GM19351 (cell line): ENCODE results near the gene TMEM186.
"Not testable (repeated sequence)": the region's sequence is repeated elsewhere in the genome, so short reads cannot be mapped to it uniquely, and the experiment has no call there.

Experiments used
- ATAC-seq: cut with Tn5 transposase; IDR thresholded peaks from one replicate; pipeline ENCODE4 v1.9.1; 2021; ENCODE audit warnings: mild to moderate bottlenecking, moderate library complexity; ENCODE audit not compliant: unreplicated experiment

Gene TMEM186

GRCh38 chr16:8775359-8775758 lies 22.1 kb downstream of the TMEM186 start:
- no peak for ATAC-seq

GRCh38 chr16:8774208-8774607 lies 23.2 kb downstream of the TMEM186 start:
- no peak for ATAC-seq

- ATAC-seq: no peak
Observed at GRCh38 chr16:8773537-8773936, 23.9 kb downstream of the TMEM186 start.

GRCh38 chr16:8768692-8769091 lies 28.7 kb downstream of the TMEM186 start:
- no peak for ATAC-seq

GRCh38 chr16:8768283-8768682 lies 29.2 kb downstream of the TMEM186 start:
- ATAC-seq: no peak

- ATAC-seq: no peak
Observed at GRCh38 chr16:8767176-8767575, 30.3 kb downstream of the TMEM186 start.

- ATAC-seq: no peak
Observed at GRCh38 chr16:8764525-8765250, 32.8 kb downstream of the TMEM186 start.

- no peak for ATAC-seq
Observed at GRCh38 chr16:8763899-8764298, 33.5 kb downstream of the TMEM186 start.

- ATAC-seq: no peak
Observed at GRCh38 chr16:8763083-8763482, 34.4 kb downstream of the TMEM186 start.

GRCh38 chr16:8762254-8762653 lies 35.2 kb downstream of the TMEM186 start:
- no peak for ATAC-seq

- ATAC-seq: no peak
Observed at GRCh38 chr16:8761078-8761477, 36.4 kb downstream of the TMEM186 start.

- no peak for ATAC-seq
Observed at GRCh38 chr16:8760021-8760420, 37.4 kb downstream of the TMEM186 start.

GRCh38 chr16:8758022-8758421 lies 39.4 kb downstream of the TMEM186 start:
- no peak for ATAC-seq

- no peak for ATAC-seq
Observed at GRCh38 chr16:8756755-8757154, 40.7 kb downstream of the TMEM186 start.

- no peak for ATAC-seq
Observed at GRCh38 chr16:8753416-8754054, 43.9 kb downstream of the TMEM186 start.

GRCh38 chr16:8752706-8753105 lies 44.7 kb downstream of the TMEM186 start:
- no peak for ATAC-seq

- no peak for ATAC-seq
Observed at GRCh38 chr16:8751481-8752311, 45.7 kb downstream of the TMEM186 start.

GRCh38 chr16:8748944-8749343 lies 48.5 kb downstream of the TMEM186 start:
- ATAC-seq: not testable (repeated sequence)
